ENCODE results near the gene BMPR1B.

BMPR1B gene

DNA sequence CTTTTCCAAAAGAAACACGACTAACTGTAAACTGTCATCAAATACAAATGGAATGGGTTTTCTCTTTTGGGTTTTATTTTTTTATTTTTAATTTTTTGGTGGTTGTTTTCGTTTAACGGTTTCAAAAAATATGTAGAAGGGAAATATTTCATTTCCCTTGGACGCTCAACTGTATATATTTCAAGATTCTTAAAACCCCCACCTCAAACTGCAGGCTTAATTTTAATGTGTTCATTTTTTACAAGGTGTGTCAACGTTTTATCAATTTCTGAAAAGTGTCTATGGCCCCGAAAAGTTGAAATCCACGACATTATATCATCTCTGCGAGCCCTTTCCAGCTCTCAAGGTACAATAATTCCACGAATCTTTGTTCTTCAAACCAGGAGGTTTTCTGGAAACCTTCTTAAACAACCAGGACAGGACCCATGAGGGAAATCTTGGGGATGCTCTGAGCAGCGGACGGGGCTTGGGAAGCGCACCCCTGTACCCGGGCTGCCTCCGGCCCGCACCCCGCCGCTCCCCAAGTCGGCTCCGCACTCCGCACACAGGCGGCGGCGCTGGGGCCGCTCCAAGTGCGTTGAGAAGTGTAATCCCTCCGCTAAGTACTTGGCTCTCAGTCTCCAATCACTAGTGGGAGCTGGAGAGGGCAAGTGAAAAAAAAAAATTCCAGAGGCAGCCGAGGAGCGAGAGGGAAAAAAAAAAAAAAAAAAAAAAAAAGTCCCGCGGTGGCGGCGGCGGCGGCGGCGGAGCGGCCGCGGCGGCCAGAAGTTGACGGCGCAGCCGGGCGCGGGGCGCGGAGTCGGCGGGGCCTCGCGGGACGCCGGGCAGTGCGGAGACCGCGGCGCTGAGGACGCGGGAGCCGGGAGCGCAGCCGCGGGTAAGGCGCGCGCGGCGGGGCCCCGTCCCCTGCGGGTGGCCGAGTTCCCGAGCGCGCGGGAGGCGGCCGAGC is at the start of gene BMPR1B:
Gene BMPR1B, plus strand, starts transcription at position 764 of the 949 bp plus-strand sequence. CDS start 346,470 bp downstream, outside the sequence.
- DNase-seq (ENCODE audit: low read depth in 2 of 3, low spot score in 2 of 3) = no peak

- DNase-seq (ENCODE audit: low read depth in 2 of 3, low spot score in 2 of 3) = no peak
Measured at GRCh38 chr4:94711635-94712034, 46.1 kb upstream of the BMPR1B start.

DNA sequence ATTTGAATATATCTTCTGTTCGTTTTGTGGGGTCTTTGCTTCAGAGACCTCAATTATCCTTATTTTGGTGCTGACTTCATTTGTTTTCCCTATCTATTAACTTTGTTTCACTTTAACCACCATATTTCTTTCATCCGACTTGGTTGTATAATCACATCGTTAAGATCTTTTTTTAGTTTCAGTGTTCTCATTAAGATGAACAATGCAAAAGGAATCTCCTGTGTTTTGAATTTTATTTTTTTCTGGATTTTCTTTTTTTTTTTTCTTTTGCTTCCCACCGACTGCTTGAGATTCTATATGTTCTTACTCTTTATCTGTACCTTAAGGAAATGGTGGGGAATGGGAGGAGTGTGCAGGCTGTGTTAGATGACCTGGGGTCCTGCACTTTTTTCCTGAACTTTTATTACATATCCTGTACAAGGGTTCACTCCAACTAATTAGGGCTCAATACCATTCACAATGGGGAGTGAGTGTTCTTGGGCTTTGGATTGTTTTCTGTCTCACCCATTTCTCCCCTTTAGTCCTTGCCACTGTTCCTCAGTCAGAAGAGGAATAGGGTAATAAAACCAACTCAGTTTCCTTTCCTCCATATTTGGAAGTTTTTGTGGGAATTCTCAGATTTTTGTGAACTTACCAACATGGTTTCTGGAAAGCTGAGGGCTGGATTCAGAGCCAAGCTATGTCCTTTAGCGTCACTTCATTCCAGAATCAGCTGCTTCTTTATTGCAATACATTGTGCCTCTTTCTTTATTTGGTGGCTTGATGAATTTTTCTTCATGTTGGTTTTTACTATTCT is 43.2 kb upstream of the BMPR1B start:
- no peak for DNase-seq (ENCODE audit: low read depth in 2 of 3, low spot score in 2 of 3)

- no peak for DNase-seq (ENCODE audit: low read depth in 2 of 3, low spot score in 2 of 3)
Measured at GRCh38 chr4:94715726-94716125, 42.0 kb upstream of the BMPR1B start.

GRCh38 chr4:94721310-94721709 is 36.4 kb upstream of the BMPR1B start:
- DNase-seq (ENCODE audit: low read depth in 2 of 3, low spot score in 2 of 3) = no peak

DNA sequence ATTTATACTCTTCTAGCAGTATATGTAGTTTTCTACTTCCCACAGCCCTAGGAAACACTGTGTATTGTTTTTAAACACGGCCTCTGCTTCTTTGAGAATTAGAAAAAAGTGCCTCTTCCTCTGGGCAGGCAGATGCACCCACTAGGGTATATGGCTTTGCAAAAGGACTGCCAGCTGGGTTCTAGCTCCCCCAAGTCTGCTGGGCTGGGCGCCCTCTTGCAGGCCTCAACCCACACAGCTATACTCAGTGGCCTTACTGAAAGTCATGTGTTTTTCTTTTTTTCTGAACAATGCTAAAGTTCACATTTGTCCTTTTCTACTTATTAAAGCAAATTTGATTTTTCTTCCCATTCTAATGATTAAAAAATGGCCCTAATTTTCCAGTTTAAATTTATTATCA is 35.5 kb upstream of the BMPR1B start:
- no peak for DNase-seq (ENCODE audit: low read depth in 2 of 3, low spot score in 2 of 3)

DNA sequence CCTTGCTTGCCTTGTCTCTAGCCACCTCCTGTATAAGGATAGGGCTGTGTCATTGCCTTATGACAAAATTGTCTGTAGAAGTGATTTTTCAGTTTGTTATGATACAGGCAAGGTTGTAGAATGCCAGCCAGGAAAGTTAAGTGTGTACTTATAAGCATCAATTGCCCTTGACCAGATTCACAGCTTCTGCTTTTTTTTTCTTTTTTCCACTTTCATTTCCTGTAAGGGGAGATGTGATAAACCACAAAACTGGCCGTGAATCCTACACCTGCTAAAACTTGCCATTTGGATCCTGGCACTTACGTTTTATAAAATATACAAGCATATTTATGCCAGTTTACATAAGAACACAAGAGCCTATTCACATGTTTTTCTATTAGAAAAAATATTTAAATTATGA is 35.0 kb upstream of the BMPR1B start:
- DNase-seq (ENCODE audit: low read depth in 2 of 3, low spot score in 2 of 3) = no peak

GRCh38 chr4:94724016-94724790 is 33.6 kb upstream of the BMPR1B start:
- DNase-seq (ENCODE audit: low read depth in 2 of 3, low spot score in 2 of 3) = no peak

- no peak for DNase-seq (ENCODE audit: low read depth in 2 of 3, low spot score in 2 of 3)
Measured at GRCh38 chr4:94726524-94727123, 31.1 kb upstream of the BMPR1B start.

DNA sequence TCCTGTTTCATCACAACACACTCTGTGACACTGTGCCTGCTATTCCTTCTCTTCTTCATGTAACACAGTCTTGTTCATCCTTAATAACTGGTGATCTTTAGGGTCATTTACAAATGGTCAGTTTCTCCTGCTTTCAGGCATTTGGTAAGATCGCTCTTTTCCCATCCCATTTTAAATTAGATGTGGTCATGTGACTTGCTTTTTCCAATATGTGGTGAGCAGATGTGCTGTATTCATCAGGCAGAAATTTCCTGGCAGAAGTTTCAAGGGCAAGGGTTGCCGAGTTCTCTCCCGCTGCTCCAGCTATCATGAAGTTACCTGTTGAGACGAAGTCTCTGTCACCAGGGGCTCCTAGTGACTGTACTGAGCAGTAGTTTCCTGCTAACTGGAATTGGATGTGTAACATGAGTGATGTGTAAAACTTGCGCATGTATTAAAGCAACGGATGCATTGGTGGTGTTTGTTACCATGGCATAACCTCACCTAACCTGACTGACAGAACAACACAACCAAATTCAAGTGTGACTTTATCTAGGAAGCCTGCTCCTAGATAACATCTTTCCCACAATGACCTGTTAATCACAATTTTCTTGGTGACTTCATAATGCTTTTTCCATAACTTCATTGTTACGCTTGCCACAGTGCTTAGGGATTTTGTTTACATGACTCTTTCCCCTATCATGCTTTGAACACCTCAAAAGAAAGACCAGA is 29.5 kb upstream of the BMPR1B start:
- DNase-seq (ENCODE audit: low read depth in 2 of 3, low spot score in 2 of 3) = no peak

DNA sequence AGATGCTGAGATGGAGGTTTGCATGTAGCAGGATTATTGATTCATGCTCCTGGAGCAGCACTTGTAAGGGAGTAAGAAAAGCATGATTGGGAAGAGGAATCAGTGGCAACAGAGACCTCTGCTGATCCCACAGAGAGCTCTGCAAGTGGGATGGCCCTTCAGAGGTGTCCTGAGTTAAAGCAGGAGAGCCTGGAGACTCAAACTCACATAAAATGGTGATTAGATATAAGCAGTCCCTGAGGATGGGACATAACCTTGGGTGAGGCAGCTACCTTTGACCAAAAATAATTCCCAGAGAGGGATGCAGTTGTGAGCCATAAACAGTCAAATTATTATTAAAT is 25.4 kb upstream of the BMPR1B start:
- no peak for DNase-seq (ENCODE audit: low read depth in 2 of 3, low spot score in 2 of 3)

- DNase-seq (ENCODE audit: low read depth in 2 of 3, low spot score in 2 of 3) = no peak
Measured at GRCh38 chr4:94739741-94740140, 18.0 kb upstream of the BMPR1B start.

DNA sequence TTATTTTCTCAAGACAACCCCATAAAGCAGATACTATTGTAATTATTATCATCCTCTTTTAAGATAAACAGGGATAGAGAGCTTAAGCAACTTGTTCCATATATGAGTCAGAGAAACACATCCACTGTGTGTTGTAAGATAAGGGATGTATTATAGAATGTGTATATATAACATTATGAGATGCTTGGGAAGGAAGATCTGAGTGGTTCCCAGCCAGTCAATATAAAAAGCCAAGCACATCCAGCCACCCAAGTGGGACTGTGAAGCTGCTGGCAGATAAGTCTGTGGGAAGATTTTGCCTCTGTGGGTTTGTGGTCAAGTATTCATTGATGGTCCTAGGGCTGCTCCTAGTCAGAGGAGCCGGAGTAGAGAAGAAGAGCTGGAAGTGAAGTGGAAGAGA is 16.5 kb upstream of the BMPR1B start:
- DNase-seq (ENCODE audit: low read depth in 2 of 3, low spot score in 2 of 3) = no peak

- no peak for DNase-seq (ENCODE audit: low read depth in 2 of 3, low spot score in 2 of 3)
Measured at GRCh38 chr4:94743838-94744237, 13.9 kb upstream of the BMPR1B start.

DNA sequence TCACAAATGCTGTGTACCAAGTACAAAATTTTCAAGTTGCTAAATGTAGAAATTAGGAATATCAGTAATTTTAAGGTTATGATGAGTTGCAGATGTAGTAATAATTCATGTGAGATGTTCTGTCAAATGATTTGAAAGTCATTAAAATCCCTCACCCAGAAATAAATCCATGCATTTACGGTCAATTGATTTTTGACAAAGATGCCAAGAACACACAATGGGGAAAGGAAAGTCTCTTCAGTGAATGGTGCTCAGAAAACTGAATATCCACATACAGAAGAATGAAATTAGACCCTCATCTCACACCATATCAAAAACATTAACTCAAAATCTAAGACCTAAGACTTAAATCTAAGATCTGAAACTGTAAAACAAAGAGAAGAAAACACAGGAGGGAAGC is 12.9 kb upstream of the BMPR1B start:
- DNase-seq (ENCODE audit: low read depth in 2 of 3, low spot score in 2 of 3) = no peak

DNA sequence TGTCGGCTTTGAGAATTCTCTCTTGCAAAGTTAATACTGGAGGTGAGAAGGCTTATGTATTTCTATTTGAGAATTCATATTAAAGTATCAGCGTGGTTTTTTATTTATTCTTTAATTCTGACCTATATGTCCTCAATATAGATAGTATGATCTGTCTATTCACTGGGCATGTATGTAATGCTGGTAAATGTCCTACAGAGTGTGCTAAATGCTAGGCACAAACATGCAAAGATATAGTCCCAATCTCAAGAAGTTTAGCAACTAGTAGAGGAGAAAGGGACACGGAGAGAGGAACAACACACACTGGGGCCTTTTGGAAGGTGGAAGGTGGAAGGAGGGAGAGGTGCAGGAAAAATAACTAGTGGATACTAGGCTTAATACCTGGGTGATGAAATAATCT is 11.0 kb upstream of the BMPR1B start:
- DNase-seq (ENCODE audit: low read depth in 2 of 3, low spot score in 2 of 3) = no peak

DNA sequence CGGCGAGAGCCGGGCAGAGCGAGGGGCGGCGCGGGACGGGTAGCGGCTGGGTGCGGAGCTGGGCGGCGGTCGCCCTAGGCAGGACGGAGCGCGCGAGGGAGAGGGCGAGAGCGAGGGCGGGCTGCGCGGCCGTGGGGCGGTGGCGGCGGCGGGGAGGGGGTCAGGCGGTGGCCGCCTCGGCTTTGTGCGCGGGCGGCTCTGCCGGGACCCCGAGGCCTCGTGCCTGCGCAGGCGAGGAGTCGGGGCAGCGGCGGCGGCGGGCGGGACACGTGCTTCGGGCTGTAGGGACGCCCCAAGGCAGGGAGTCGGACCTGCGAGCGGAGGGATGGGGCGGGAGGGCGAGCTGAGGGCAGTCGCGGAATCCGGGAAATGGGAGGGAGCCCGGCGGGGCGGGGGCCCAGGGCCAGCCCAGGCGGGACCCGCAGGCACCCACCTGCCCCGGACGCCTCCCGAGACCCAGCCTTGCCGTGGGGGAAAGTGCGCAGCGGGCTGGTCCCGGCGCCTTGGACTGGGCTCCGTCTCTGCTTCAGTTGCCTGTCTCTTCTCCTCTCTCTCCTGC is 465 bp downstream of the BMPR1B start:
- no peak for DNase-seq (ENCODE audit: low read depth in 2 of 3, low spot score in 2 of 3)

DNA sequence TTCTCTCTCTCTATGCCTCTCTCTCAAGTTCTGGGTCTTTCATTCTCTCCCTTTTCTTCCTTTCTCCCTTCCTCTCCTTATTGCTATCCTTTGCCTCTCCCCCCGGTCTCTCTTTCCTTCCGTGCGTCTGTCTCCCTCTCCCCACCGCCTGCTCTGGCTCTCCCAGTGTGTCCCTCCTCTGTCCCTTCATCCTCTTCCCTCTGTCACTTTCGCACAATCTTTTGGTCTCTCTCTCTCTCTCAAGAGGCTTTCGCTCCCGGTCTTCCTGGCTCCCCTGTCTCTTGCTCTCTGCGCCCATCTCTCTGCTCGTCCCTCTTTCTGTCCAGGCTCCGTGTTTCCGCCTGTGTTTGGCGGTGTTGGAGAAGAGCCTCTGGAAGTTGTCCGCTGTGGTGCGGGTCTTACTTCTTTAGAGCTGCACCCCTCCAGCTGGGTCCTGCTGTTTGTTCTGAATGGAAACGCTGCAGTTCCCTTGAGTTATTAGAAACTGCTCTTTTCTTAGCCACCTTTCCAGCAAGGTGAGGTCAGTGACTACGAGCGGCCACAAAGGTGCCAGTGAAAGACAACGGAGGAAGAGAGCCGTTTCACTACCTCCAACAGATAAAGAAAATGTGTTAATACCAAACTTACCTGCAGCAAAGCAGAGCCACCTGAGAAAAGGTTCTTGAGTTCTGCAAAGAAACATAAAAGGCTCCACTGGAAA is 1.1 kb downstream of the BMPR1B start:
- no peak for DNase-seq (ENCODE audit: low read depth in 2 of 3, low spot score in 2 of 3)

GRCh38 chr4:94759767-94760211 is 2.0 kb downstream of the BMPR1B start:
- DNase-seq (ENCODE audit: low read depth in 2 of 3, low spot score in 2 of 3) = no peak
